NCI-H510A (cell line): ENCODE measurements around the gene BAZ1B.
"Not testable (repeated sequence)": the region's sequence is repeated elsewhere in the genome, so short reads cannot be mapped to it uniquely, and the experiment has no call there.

ENCODE experiments used
- DNase-seq: peaks from one replicate; lab custom pipeline; 2025; lab: John Stamatoyannopoulos, UW

Gene BAZ1B

GRCh38 chr7:73522105-73522872 is at the start of gene BAZ1B:
BAZ1B (minus strand) TSS chr7:73522293; CDS start chr7:73521933, 360 bp downstream.
- peak; percentile 98 for DNase-seq

GRCh38 chr7:73570977-73571376 is 48.9 kb upstream of the BAZ1B start:
- DNase-seq, result no peak

GRCh38 chr7:73570521-73570920 is 48.4 kb upstream of the BAZ1B start:
- no peak for DNase-seq

GRCh38 chr7:73569042-73569608 is 47.0 kb upstream of the BAZ1B start:
- no peak for DNase-seq

GRCh38 chr7:73567846-73568685 is 46.0 kb upstream of the BAZ1B start:
- no peak for DNase-seq

GRCh38 chr7:73567140-73567539 is 45.0 kb upstream of the BAZ1B start:
- DNase-seq, result no peak

GRCh38 chr7:73566431-73566830 is 44.3 kb upstream of the BAZ1B start:
- not testable (repeated sequence) for DNase-seq

- DNase-seq, result no peak
These were observed 43.7 kb upstream of the BAZ1B start for GRCh38 chr7:73565675-73566340.

- DNase-seq, result no peak
These were observed 38.2 kb upstream of the BAZ1B start for GRCh38 chr7:73560109-73560835.

- DNase-seq, result peak; percentile 52
These were observed 35.5 kb upstream of the BAZ1B start, which contains the start of gene BCL7B for GRCh38 chr7:73557397-73558257. BCL7B (minus strand) TSS chr7:73557690; CDS start chr7:73557578, 112 bp downstream.

- DNase-seq, result peak; percentile 95
These were observed 35.0 kb upstream of the BAZ1B start for GRCh38 chr7:73557108-73557396.

- no peak for DNase-seq
These were observed 34.4 kb upstream of the BAZ1B start for GRCh38 chr7:73556208-73557107.

GRCh38 chr7:73555411-73555982 is 33.4 kb upstream of the BAZ1B start:
- no peak for DNase-seq

GRCh38 chr7:73550093-73550492 is 28.0 kb upstream of the BAZ1B start:
- DNase-seq, result not testable (repeated sequence)

- no peak for DNase-seq
These were observed 27.1 kb upstream of the BAZ1B start for GRCh38 chr7:73549176-73549575.

GRCh38 chr7:73547841-73548240 is 25.7 kb upstream of the BAZ1B start:
- no peak for DNase-seq

- DNase-seq, result no peak
These were observed 22.6 kb upstream of the BAZ1B start for GRCh38 chr7:73544678-73545077.

- DNase-seq, result no peak
These were observed 19.6 kb upstream of the BAZ1B start for GRCh38 chr7:73541722-73542121.

- no peak for DNase-seq
These were observed 17.6 kb upstream of the BAZ1B start for GRCh38 chr7:73539709-73540108.
